Activated CD4-positive, alpha-beta memory T cell treated with anti-CD3 and anti-CD28 coated beads, Interleukin-2, amount 10 ng/mL, durations not matched to agents 7 days and 5 days (primary cell): ENCODE measurements around the gene LENG9. TPM values are rescaled to one million over a fixed set of nuclear protein-coding genes. Genes with fewer than 3 reads are reported as not detected.
"Not testable (repeated sequence)": the region's sequence is repeated elsewhere in the genome, so short reads cannot be mapped to it uniquely, and the experiment has no call there.

Experiments used
- CTCF ChIA-PET: fragments of 350-600 bp; sonication (Branson Sonifier 250); formaldehyde crosslinking; loops from one replicate; lab custom pipeline; 2021; ENCODE audit warnings: antibody characterized with exemption, inconsistent platforms; lab: Charles Lee
- POLR2A ChIA-PET: fragments of 350-600 bp; sonication (Branson Sonifier 250); formaldehyde crosslinking; loops from one replicate; lab custom pipeline; 2021; ENCODE audit warnings: antibody characterized with exemption; lab: Charles Lee
- DNase-seq: peaks from one replicate; pipeline ENCODE4 v3.0.0-alpha.2; 2020
- H3K27ac Mint-ChIP-seq: one replicate; pipeline ENCODE4 v1.8.0; 2021; ENCODE audit warnings: mild to moderate bottlenecking, mixed read lengths
- H3K27me3 Mint-ChIP-seq: one replicate; pipeline ENCODE4 v1.8.0; 2021; ENCODE audit warnings: mixed read lengths
- H3K36me3 Mint-ChIP-seq: one replicate; pipeline ENCODE4 v1.8.0; 2021; ENCODE audit warnings: low read depth, mixed read lengths
- H3K4me1 Mint-ChIP-seq: one replicate; pipeline ENCODE4 v1.8.0; 2021; ENCODE audit warnings: mixed read lengths
- H3K4me3 Mint-ChIP-seq: one replicate; pipeline ENCODE4 v1.8.0; 2021; ENCODE audit warnings: mild to moderate bottlenecking, mixed read lengths
- H3K9me3 Mint-ChIP-seq: one replicate; pipeline ENCODE4 v1.8.0; 2021; ENCODE audit warnings: mixed read lengths
- total RNA-seq, 2 experiments: library from RNA; stranded (reverse); gene quantifications; one replicate each; pipeline ENCODE4 v1.2.3, GENCODE V29; 2021

LENG9 gene
- total RNA-seq, 2 experiments from 2014 or later: 8.5 to 8.7 TPM

GRCh38 chr19:54493967-54494585 is 30.5 kb upstream of the LENG9 start:
- ChIA-PET CTCF (no interaction called here), POLR2A (no interaction called here)
- Mint-ChIP-seq H3K4me3 (no peak overlapping the region), H3K4me1 (peaks cover 19% of the 10 kb centered on the region), H3K27me3 (peaks cover 47% of the 10 kb centered on the region), H3K9me3 (no peaks in the 10 kb centered on the region), H3K36me3 (no peaks in the 10 kb centered on the region), H3K27ac (no peak overlapping the region)
- DNase-seq: no peak

- peaks cover 41% of the 10 kb centered on the region for H3K27me3 Mint-ChIP-seq
- H3K27ac Mint-ChIP-seq, H3K36me3 Mint-ChIP-seq, H3K4me3 Mint-ChIP-seq, CTCF ChIA-PET, POLR2A ChIA-PET, DNase-seq, H3K9me3 Mint-ChIP-seq, H3K4me1 Mint-ChIP-seq: not testable (repeated sequence)
These were observed 29.5 kb upstream of the LENG9 start for GRCh38 chr19:54493056-54493455.

- H3K9me3 Mint-ChIP-seq: no peaks in the 10 kb centered on the region
- POLR2A ChIA-PET: no interaction called here
- H3K36me3 Mint-ChIP-seq: no peaks in the 10 kb centered on the region
- DNase-seq: no peak
- H3K27me3 Mint-ChIP-seq: peaks cover 36% of the 10 kb centered on the region
- no peak overlapping the region for H3K27ac Mint-ChIP-seq
- CTCF ChIA-PET: no interaction called here
- H3K4me1 Mint-ChIP-seq: peaks cover 5% of the 10 kb centered on the region
- no peak overlapping the region for H3K4me3 Mint-ChIP-seq
These were observed 29.0 kb upstream of the LENG9 start for GRCh38 chr19:54492568-54492967.

- Mint-ChIP-seq H3K36me3 (no peaks in the 10 kb centered on the region), H3K27ac (no peak overlapping the region), H3K9me3 (no peaks in the 10 kb centered on the region), H3K4me3 (no peak overlapping the region), H3K4me1 (peaks cover 9% of the 10 kb centered on the region), H3K27me3 (peaks cover 28% of the 10 kb centered on the region)
- DNase-seq: no peak
- CTCF ChIA-PET: no interaction called here
- POLR2A ChIA-PET: no interaction called here
These were observed 26.2 kb upstream of the LENG9 start for GRCh38 chr19:54489766-54490165.

GRCh38 chr19:54489341-54489740 is 25.8 kb upstream of the LENG9 start:
- ChIA-PET POLR2A (no interaction called here), CTCF (interaction anchor here (1.0 kb wide), 1 partner anchor 10 kb away, joined by 4 read pairs; no protein-coding TSS in a partner anchor)
- no peak for DNase-seq
- Mint-ChIP-seq H3K4me3 (no peak overlapping the region), H3K27me3 (peaks cover 30% of the 10 kb centered on the region), H3K4me1 (peaks cover 11% of the 10 kb centered on the region), H3K9me3 (no peaks in the 10 kb centered on the region), H3K36me3 (no peaks in the 10 kb centered on the region), H3K27ac (no peak overlapping the region)

- CTCF ChIA-PET: interaction anchor here (0.6 to 1.1 kb wide), 2 partner anchors 20 to 189 kb away, joined by 3 read pairs; no protein-coding TSS in a partner anchor
- H3K27me3 Mint-ChIP-seq: peaks cover 35% of the 10 kb centered on the region
- POLR2A ChIA-PET: no interaction called here
- DNase-seq: no peak
- H3K36me3 Mint-ChIP-seq: no peaks in the 10 kb centered on the region
- H3K4me1 Mint-ChIP-seq: peaks cover 29% of the 10 kb centered on the region
- no peak overlapping the region for H3K27ac Mint-ChIP-seq
- no peak overlapping the region for H3K4me3 Mint-ChIP-seq
- H3K9me3 Mint-ChIP-seq: no peaks in the 10 kb centered on the region
These were observed 22.3 kb upstream of the LENG9 start for GRCh38 chr19:54485851-54486250.

GRCh38 chr19:54484451-54484850 is 20.9 kb upstream of the LENG9 start:
- H3K9me3 Mint-ChIP-seq: no peaks in the 10 kb centered on the region
- peaks cover 35% of the 10 kb centered on the region for H3K4me1 Mint-ChIP-seq
- no peak for DNase-seq
- peaks cover 33% of the 10 kb centered on the region for H3K27me3 Mint-ChIP-seq
- H3K36me3 Mint-ChIP-seq: no peaks in the 10 kb centered on the region
- CTCF ChIA-PET: no interaction called here
- POLR2A ChIA-PET: no interaction called here
- H3K27ac Mint-ChIP-seq: no peak overlapping the region
- no peak overlapping the region for H3K4me3 Mint-ChIP-seq

- DNase-seq: no peak
- Mint-ChIP-seq H3K27me3 (peaks cover 33% of the 10 kb centered on the region), H3K9me3 (no peaks in the 10 kb centered on the region), H3K36me3 (no peaks in the 10 kb centered on the region), H3K27ac (no peak overlapping the region), H3K4me1 (peaks cover 38% of the 10 kb centered on the region), H3K4me3 (no peak overlapping the region)
- ChIA-PET POLR2A (no interaction called here), CTCF (interaction anchor here (0.6 to 1.6 kb wide), 2 partner anchors 192 to 224 kb away, joined by 6 to 8 read pairs; no protein-coding TSS in a partner anchor)
These were observed 19.3 kb upstream of the LENG9 start for GRCh38 chr19:54482889-54483288.

- H3K27ac Mint-ChIP-seq: no peak overlapping the region
- DNase-seq: peak; percentile 40
- no peaks in the 10 kb centered on the region for H3K36me3 Mint-ChIP-seq
- H3K27me3 Mint-ChIP-seq: peaks cover 41% of the 10 kb centered on the region
- ChIA-PET POLR2A (interaction anchor here (0.6 kb wide), 1 partner anchor 25 kb away, joined by 3 read pairs; no protein-coding TSS in a partner anchor), CTCF (interaction anchor here (0.7 to 5.7 kb wide), 18 partner anchors 12 to 931 kb away, joined by 3 to 89 read pairs (median 3); partner anchors contain the start of gene LILRB4)
- H3K9me3 Mint-ChIP-seq: no peaks in the 10 kb centered on the region
- no peak overlapping the region for H3K4me3 Mint-ChIP-seq
- peaks cover 38% of the 10 kb centered on the region for H3K4me1 Mint-ChIP-seq
These were observed 17.9 kb upstream of the LENG9 start for GRCh38 chr19:54481326-54481930.

GRCh38 chr19:54480051-54480450 is 16.5 kb upstream of the LENG9 start:
- no peaks in the 10 kb centered on the region for H3K9me3 Mint-ChIP-seq
- POLR2A ChIA-PET: interaction anchor here (0.8 kb wide), 1 partner anchor 10 kb away, joined by 3 read pairs; no protein-coding TSS in a partner anchor

GRCh38 chr19:54478677-54479266 is 15.2 kb upstream of the LENG9 start:
- peak; percentile 39 for DNase-seq
- no peaks in the 10 kb centered on the region for H3K9me3 Mint-ChIP-seq
- H3K36me3 Mint-ChIP-seq: no peaks in the 10 kb centered on the region
- H3K4me3 Mint-ChIP-seq: no peak overlapping the region
- peaks cover 24% of the 10 kb centered on the region for H3K4me1 Mint-ChIP-seq
- ChIA-PET CTCF (interaction anchor here (0.8 to 5.7 kb wide), 13 partner anchors 10 to 206 kb away, joined by 3 to 89 read pairs (median 4); partner anchors contain the start of gene LENG8), POLR2A (no interaction called here)
- peaks cover 26% of the 10 kb centered on the region for H3K27me3 Mint-ChIP-seq
- H3K27ac Mint-ChIP-seq: no peak overlapping the region

More at GRCh38 chr19:54480051-54480450, 16.5 kb upstream of the LENG9 start:
- CTCF ChIA-PET: interaction anchor here (1.3 to 5.7 kb wide), 6 partner anchors 9 to 200 kb away, joined by 4 to 89 read pairs (median 10); no protein-coding TSS in a partner anchor
- DNase-seq: no peak
- Mint-ChIP-seq H3K27me3 (peaks cover 33% of the 10 kb centered on the region), H3K4me1 (peaks cover 30% of the 10 kb centered on the region), H3K4me3 (no peak overlapping the region), H3K36me3 (no peaks in the 10 kb centered on the region), H3K27ac (no peak overlapping the region)

- DNase-seq: no peak
- peaks cover 30% of the 10 kb centered on the region for H3K27me3 Mint-ChIP-seq
- no peak overlapping the region for H3K4me3 Mint-ChIP-seq
- no peak overlapping the region for H3K27ac Mint-ChIP-seq
- H3K36me3 Mint-ChIP-seq: no peaks in the 10 kb centered on the region
- peaks cover 20% of the 10 kb centered on the region for H3K4me1 Mint-ChIP-seq
- POLR2A ChIA-PET: interaction anchor here (1.0 kb wide), 1 partner anchor 29 kb away, joined by 3 read pairs; the partner anchor contains the start of gene LENG8
- H3K9me3 Mint-ChIP-seq: no peaks in the 10 kb centered on the region
- CTCF ChIA-PET: interaction anchor here (0.5 to 5.7 kb wide), 6 partner anchors 10 to 205 kb away, joined by 3 to 89 read pairs (median 8); no protein-coding TSS in a partner anchor
These were observed 14.1 kb upstream of the LENG9 start for GRCh38 chr19:54477650-54478049.

GRCh38 chr19:54475706-54476105 is 12.1 kb upstream of the LENG9 start:
- ChIA-PET POLR2A (no interaction called here), CTCF (no interaction called here)
- H3K27me3 Mint-ChIP-seq: peaks cover 27% of the 10 kb centered on the region
- no peak for DNase-seq
- no peak overlapping the region for H3K27ac Mint-ChIP-seq
- peaks cover 12% of the 10 kb centered on the region for H3K4me1 Mint-ChIP-seq
- no peak overlapping the region for H3K4me3 Mint-ChIP-seq
- H3K9me3 Mint-ChIP-seq: no peaks in the 10 kb centered on the region
- no peaks in the 10 kb centered on the region for H3K36me3 Mint-ChIP-seq
